MM.1S (cell line): Measurements from ENCODE around the gene SLC33A1.
"Not testable (repeated sequence)": the region's sequence is repeated elsewhere in the genome, so short reads cannot be mapped to it uniquely, and the experiment has no call there.

ENCODE experiments used
- DNase-seq: peaks from one replicate; pipeline ENCODE4 v3.0.0-alpha.2; 2015
- H2AFZ ChIP-seq: fragments of 300-600 bp; sonication (generic); 2 replicates; pipeline ENCODE4 v1.6.0; 2016; ENCODE audit warnings: antibody characterized with exemption, low read length
- H3F3A ChIP-seq: fragments of 300-600 bp; sonication (generic); 2 replicates; pipeline ENCODE4 v1.6.1; 2016; ENCODE audit warnings: mild to moderate bottlenecking, antibody characterized with exemption, low read length, moderate library complexity, mixed read lengths; ENCODE audit not compliant: insufficient read depth
- H3K27ac ChIP-seq: fragments of 300-600 bp; sonication (generic); 2 replicates; pipeline ENCODE4 v1.5.1; 2016; ENCODE audit warnings: mild to moderate bottlenecking, low read length
- H3K27me3 ChIP-seq: fragments of 300-600 bp; sonication (generic); replicated peaks from 2 replicates; pipeline ENCODE4 v1.6.0; 2016; ENCODE audit warnings: low read length; ENCODE audit not compliant: insufficient read depth
- H3K36me3 ChIP-seq: fragments of 300-600 bp; sonication (generic); replicated peaks from 2 replicates; pipeline ENCODE4 v1.6.1; 2016; ENCODE audit warnings: mild to moderate bottlenecking, low read length, mixed read lengths; ENCODE audit not compliant: insufficient read depth
- H3K4me1 ChIP-seq: fragments of 300-600 bp; sonication (generic); 2 replicates; pipeline ENCODE4 v1.6.1; 2016; ENCODE audit warnings: low read length, mixed read lengths
- H3K4me2 ChIP-seq: fragments of 300-600 bp; sonication (generic); 2 replicates; pipeline ENCODE4 v1.6.0; 2016; ENCODE audit warnings: low read depth, low read length
- H3K4me3 ChIP-seq: fragments of 300-600 bp; sonication (generic); 2 replicates; pipeline ENCODE4 v1.5.1; 2016; ENCODE audit warnings: low read length, mixed read lengths
- H3K79me2 ChIP-seq: fragments of 300-600 bp; sonication (generic); 2 replicates; pipeline ENCODE4 v1.6.1; 2016; ENCODE audit warnings: mixed run types, low read length, mixed read lengths
- H3K9ac ChIP-seq: fragments of 300-600 bp; sonication (generic); 2 replicates; pipeline ENCODE4 v1.6.1; 2016; ENCODE audit warnings: low read length, mixed read lengths
- H3K9me2 ChIP-seq: fragments of 300-600 bp; sonication (generic); replicated peaks from 2 replicates; pipeline ENCODE4 v1.6.1; 2016; ENCODE audit warnings: mild to moderate bottlenecking, low read length, mixed read lengths; ENCODE audit not compliant: insufficient read depth
- H3K9me3 ChIP-seq: fragments of 300-600 bp; sonication (generic); replicated peaks from 2 replicates; pipeline ENCODE4 v1.6.1; 2016; ENCODE audit warnings: mild to moderate bottlenecking, low read length, mixed read lengths; ENCODE audit not compliant: insufficient read depth
- H4K20me1 ChIP-seq: fragments of 300-600 bp; sonication (generic); 2 replicates; pipeline ENCODE4 v1.6.1; 2016; ENCODE audit warnings: mild to moderate bottlenecking, low read length, moderate library complexity, mixed read lengths; ENCODE audit not compliant: insufficient read depth
- EZH2 ChIP-seq: fragments of 300-600 bp; sonication (generic); optimal IDR thresholded peaks from 2 replicates; pipeline ENCODE3; 2017; ENCODE audit warnings: low read depth, mild to moderate bottlenecking, antibody characterized with exemption, low read length, mixed read lengths
- EZH2phosphoT487 ChIP-seq: fragments of 300-600 bp; sonication (generic); IDR thresholded peaks from 2 replicates; pipeline ENCODE4 v1.6.1; 2018; ENCODE audit warnings: antibody characterized with exemption, low read length
- TF ChIP-seq, protein P1 (sequence below): fragments of 300-600 bp; sonication (generic); IDR thresholded peaks from 2 replicates; pipeline ENCODE4 v1.5.1; 2016; ENCODE audit warnings: antibody characterized with exemption, low read length, mixed read lengths

The SLC33A1 gene

DNA sequence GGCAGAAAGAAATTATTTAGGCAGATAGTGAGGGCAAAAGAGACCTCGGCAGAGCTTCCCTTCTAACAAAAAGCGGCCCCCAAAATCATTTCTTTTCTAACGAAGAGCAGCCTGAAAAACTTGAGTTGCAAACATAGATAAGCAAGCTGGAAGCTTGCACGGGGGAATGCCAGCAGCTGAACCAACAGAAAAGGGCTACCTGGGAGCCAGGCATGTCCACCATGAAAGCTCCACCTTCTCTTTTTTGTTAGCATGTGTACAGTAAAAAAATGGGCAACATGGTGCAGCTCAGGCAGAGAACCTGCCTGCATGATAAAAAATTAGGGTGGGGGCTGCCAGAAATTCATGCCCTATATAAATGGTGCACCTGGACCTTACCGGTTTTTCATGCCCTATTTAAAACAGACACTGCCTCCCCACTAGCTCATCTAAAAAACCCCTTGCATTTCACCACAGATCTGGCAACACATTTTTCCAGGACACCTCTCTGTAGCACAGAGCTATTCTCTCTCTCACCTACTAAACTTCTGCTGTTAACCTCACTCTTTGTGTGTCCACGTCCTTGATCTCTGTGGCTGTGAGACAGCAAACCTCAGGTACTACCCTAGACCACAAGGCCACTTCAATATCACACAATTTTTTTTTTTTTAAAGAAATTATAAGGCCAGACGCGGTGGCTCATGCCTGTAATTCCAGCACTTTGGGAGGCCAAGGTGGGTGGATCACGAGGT is 18.7 kb downstream of the SLC33A1 start:
- Histone ChIP-seq H3K36me3 (no peaks in the 10 kb centered on the region), H3K9me3 (no peaks in the 10 kb centered on the region), H2AFZ (no peak overlapping the region), H3K4me2 (no peak overlapping the region), H3K27ac (no peak overlapping the region), H3K4me1 (no peaks in the 10 kb centered on the region), H3F3A (no peaks in the 10 kb centered on the region), H3K79me2 (peaks cover 3% of the 10 kb centered on the region; the same call in 1 of the 2 replicates), H3K9ac (no peak overlapping the region), H3K27me3 (no peaks in the 10 kb centered on the region), H3K9me2 (no peaks in the 10 kb centered on the region), H4K20me1 (no peaks in the 10 kb centered on the region), H3K4me3 (no peak overlapping the region)
- TF ChIP-seq EZH2phosphoT487, result no peak
- no peak for DNase-seq

DNA sequence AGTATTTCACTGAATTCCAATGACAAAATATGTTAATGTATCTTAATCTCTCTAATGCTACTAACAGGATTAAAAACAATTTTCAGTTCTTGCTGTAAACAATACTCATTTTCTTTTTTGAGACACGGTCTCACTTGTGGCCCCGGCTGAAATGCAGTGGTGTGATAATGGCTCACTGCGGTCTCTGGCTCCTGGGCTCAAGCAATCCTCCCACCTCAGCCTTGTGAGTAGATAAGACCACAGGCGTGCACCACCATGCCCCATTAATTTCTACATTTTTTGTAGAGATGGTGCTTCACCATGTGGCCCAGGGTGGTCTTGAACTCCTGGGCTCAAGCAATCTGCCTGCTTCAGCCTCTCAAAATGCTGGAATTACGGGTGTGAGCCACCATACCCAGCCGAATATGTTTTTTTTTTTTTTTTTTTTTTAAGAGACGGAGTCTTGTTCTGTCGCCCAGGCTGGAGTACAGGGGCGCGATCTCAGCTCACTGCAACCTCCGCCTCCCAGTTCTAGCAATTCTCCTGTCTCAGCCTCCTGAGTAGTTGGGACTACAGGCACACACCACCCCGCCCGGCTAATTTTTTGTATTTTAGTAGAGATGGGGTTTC is 25.6 kb downstream of the SLC33A1 start:
- H3K4me3 ChIP-seq, H4K20me1 ChIP-seq, H3K36me3 ChIP-seq, H2AFZ ChIP-seq, H3K4me1 ChIP-seq, H3F3A ChIP-seq, H3K9me3 ChIP-seq, H3K27me3 ChIP-seq, H3K9me2 ChIP-seq, H3K4me2 ChIP-seq, H3K79me2 ChIP-seq, DNase-seq, H3K9ac ChIP-seq, H3K27ac ChIP-seq: not testable (repeated sequence)

DNA sequence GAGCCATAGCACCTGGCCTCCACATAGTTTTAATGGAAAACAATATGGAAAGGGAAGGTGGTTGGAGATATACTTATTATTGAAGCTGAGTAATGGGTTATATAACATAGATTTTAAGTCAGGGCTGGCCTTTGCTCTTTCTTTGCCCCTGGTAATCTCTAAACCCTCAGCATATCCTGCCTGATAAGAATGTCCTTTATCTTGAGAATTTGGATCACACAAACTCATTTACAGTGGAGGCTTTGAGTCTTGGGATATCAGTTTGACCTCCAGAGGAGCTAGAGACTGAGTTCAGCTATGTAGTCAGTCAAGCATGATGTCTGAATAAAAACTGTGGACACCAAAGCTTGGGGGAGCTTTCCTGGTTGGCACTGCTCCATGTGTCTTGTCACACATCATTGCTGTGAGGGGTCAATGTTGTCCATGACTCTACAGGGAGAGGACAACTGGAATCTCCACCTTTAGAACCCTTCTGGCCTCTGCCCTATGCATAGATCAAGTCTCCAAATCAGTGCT is 39.1 kb downstream of the SLC33A1 start:
- H4K20me1 ChIP-seq, result no peaks in the 10 kb centered on the region
- no peaks in the 10 kb centered on the region for H3F3A ChIP-seq
- H3K4me3 ChIP-seq, result no peak overlapping the region
- no peak overlapping the region for H3K4me2 ChIP-seq
- H3K79me2 ChIP-seq, result no peaks in the 10 kb centered on the region
- no peak overlapping the region for H3K27ac ChIP-seq
- no peaks in the 10 kb centered on the region for H3K9me3 ChIP-seq
- TF ChIP-seq, protein P1, sequence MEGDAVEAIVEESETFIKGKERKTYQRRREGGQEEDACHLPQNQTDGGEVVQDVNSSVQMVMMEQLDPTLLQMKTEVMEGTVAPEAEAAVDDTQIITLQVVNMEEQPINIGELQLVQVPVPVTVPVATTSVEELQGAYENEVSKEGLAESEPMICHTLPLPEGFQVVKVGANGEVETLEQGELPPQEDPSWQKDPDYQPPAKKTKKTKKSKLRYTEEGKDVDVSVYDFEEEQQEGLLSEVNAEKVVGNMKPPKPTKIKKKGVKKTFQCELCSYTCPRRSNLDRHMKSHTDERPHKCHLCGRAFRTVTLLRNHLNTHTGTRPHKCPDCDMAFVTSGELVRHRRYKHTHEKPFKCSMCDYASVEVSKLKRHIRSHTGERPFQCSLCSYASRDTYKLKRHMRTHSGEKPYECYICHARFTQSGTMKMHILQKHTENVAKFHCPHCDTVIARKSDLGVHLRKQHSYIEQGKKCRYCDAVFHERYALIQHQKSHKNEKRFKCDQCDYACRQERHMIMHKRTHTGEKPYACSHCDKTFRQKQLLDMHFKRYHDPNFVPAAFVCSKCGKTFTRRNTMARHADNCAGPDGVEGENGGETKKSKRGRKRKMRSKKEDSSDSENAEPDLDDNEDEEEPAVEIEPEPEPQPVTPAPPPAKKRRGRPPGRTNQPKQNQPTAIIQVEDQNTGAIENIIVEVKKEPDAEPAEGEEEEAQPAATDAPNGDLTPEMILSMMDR, result no peak
- no peak for TF ChIP-seq EZH2
- TF ChIP-seq EZH2phosphoT487, result no peak
- no peaks in the 10 kb centered on the region for H3K36me3 ChIP-seq
- no peaks in the 10 kb centered on the region for H3K4me1 ChIP-seq
- DNase-seq, result no peak
- H2AFZ ChIP-seq, result no peak overlapping the region
- H3K9ac ChIP-seq, result no peak overlapping the region
- H3K9me2 ChIP-seq, result no peaks in the 10 kb centered on the region
- H3K27me3 ChIP-seq, result no peaks in the 10 kb centered on the region

DNA sequence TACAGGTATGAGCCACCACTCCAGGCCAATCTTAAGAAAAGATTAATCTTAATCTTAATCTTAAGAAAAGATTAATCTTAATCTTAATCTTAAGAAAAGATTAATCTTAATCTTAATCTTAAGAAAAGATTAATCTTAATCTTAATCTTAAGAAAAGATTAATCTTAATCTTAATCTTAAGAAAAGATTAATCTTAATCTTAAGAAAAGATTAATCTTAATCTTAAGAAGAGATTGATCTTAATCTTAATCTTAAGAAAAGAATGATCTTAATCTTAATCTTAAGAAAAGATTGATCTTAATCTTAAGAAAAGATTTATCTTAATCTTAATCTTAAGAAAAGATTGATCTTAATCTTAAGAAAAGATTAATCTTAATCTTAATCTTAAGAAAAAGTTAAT is 41.0 kb downstream of the SLC33A1 start:
- not testable (repeated sequence) for H3F3A ChIP-seq, H2AFZ ChIP-seq, H3K4me2 ChIP-seq, H3K79me2 ChIP-seq, H3K36me3 ChIP-seq, H3K9me2 ChIP-seq, H3K9me3 ChIP-seq, H3K4me3 ChIP-seq, DNase-seq, H3K27me3 ChIP-seq, H3K27ac ChIP-seq, H4K20me1 ChIP-seq, H3K9ac ChIP-seq, H3K4me1 ChIP-seq
